Measurements from ENCODE around the gene AK9. TPM values are rescaled to one million over a fixed set of nuclear protein-coding genes. Genes with fewer than 3 reads are reported as not detected.

Gene AK9
- total and polyA plus RNA-seq, 9 of the 15 experiments (the other 6 are each of a cell fraction or from before 2014, with no cell fraction given), result 0.59 to 1.9 (median 1.2) TPM

DNA sequence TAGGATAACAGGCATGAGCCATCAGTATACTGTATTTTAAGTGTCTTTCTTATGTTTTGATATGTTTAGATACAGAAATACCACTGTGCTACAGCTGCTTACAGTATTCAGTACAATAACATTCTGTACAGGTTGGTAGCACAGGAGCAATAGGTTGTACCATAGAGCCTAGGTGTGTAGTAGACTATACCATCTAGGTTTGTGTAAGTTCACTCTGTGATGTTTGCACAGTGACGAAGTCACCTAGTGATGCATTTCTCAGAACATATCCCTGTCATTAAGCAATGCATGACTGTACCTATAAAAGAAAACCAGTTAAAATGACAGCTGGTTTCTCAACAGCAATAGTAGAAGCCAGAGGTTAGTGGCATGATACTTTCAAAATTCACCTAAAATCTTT lies 204.9 kb downstream of the AK9 start (continued):
- no peak for TF ChIP-seq ZNF324 (CRISPR knock-in tag; IDR thresholded peaks at IDR 0.05)
- no peak for TF ChIP-seq ETS2 (tag; IDR thresholded peaks at IDR 0.05; ENCODE audit: borderline replicate concordance, poor library complexity, severe bottlenecking)
- TF ChIP-seq CSDE1 (IDR thresholded peaks at IDR 0.05), result no peak

DNA sequence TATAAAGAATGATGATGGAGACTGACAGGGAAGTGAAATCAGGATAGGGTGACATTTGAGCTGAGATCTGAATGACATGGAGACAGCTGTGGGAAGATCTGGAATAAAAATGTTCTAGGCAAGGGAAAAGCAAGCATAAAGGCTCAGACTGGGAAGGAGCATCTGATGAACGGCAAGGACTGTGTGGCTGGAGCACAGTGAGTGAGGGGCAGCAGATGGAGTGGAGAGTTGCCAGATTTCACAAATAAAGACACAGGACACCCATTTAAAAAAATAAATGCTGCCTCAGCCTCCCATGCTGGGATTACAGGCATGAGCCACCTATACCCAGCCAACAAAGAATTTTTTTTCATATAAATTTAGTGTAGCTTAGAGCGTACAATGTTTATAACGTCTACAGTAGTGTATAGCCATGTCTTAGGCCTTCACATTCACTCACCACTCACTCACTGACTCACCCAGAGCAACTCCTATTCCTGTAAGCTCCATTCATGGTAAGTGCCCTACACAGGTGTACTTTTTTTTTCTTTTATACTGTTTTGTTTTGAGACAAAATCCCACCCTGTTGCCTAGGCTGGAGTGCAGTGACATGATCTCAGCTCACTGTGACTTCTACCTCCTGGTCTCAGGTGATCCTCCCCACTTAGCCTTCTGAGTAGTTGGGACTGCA lies 205.6 kb downstream of the AK9 start:
- H3K27ac ChIP-seq (ENCODE audit: extremely low read depth, low read depth, low read length), result no peak overlapping the region
- intact Hi-C loops (cut with micrococcal nuclease) (no loop called here), in situ Hi-C loops (cut with MboI) (no loop called here)
- BruUV-seq (replicated peaks), result no TSS peak
- ChIA-PET POLR2A (interaction anchor here (1.2 to 1.7 kb wide), 2 partner anchors 12 to 21 kb away, joined by 3 to 5 read pairs; no protein-coding TSS in a partner anchor), CTCF (ENCODE audit: low intra/inter-chr PET ratio) (no interaction called here)
- H3K4me1 ChIP-seq (replicated peaks in 1 of 2; ENCODE audit: control insufficient read depth in 2 of 2, insufficient read depth in 2 of 2, low read length in 2 of 2), result peaks cover 19 to 20% of the 10 kb centered on the region in 2 experiments
- H3K4me2 ChIP-seq (ENCODE audit: insufficient read depth, low read length), result no peak overlapping the region
- H3K4me3 ChIP-seq, result no peak overlapping the region
- no peaks in the 10 kb centered on the region for H3K9me1 ChIP-seq (ENCODE audit: control insufficient read depth, insufficient read depth, low read length)
- DNase-seq (ENCODE audit: extremely low read depth in 1 of 4, low spot score in 3 of 4) (no peak), FAIRE-seq (no peak), ATAC-seq (no peak)
- H3K27me3 ChIP-seq (ENCODE audit: control insufficient read depth in 2 of 2, insufficient read depth in 2 of 2, low read length in 2 of 2), result no peaks in the 10 kb centered on the region
- no peaks in the 10 kb centered on the region for H3K9me3 ChIP-seq (replicated peaks; ENCODE audit: control insufficient read depth, insufficient read depth, low read depth, low read length)
- no peak overlapping the region for H3K9ac ChIP-seq (ENCODE audit: insufficient read depth in 1 of 2, low read depth in 2 of 2, low read length in 2 of 2)
- peaks cover 16% of the 10 kb centered on the region for H3K36me3 ChIP-seq (ENCODE audit: control insufficient read depth, insufficient read depth, low read length)
- TF ChIP-seq FOXM1 (IDR thresholded peaks at IDR 0.05; ENCODE audit: low read depth) (no peak), FOXM1 (CRISPR knock-in tag; IDR thresholded peaks at IDR 0.05; ENCODE audit: low read depth) (no peak), NCOA6 (IDR thresholded peaks at IDR 0.05) (no peak), MAFG (tag; conservative IDR thresholded peaks at IDR 0.05) (no peak), GABPA (tag; conservative IDR thresholded peaks at IDR 0.05; ENCODE audit: low read depth) (no peak), DNMT1 (IDR thresholded peaks at IDR 0.05) (no peak), MYC (IDR thresholded peaks at IDR 0.05; ENCODE audit: low read depth, low read length) (no peak), MYC (CRISPR knock-in tag; IDR thresholded peaks at IDR 0.05; ENCODE audit: borderline replicate concordance, low read depth) (no peak)
- TF ChIP-seq, protein P1, sequence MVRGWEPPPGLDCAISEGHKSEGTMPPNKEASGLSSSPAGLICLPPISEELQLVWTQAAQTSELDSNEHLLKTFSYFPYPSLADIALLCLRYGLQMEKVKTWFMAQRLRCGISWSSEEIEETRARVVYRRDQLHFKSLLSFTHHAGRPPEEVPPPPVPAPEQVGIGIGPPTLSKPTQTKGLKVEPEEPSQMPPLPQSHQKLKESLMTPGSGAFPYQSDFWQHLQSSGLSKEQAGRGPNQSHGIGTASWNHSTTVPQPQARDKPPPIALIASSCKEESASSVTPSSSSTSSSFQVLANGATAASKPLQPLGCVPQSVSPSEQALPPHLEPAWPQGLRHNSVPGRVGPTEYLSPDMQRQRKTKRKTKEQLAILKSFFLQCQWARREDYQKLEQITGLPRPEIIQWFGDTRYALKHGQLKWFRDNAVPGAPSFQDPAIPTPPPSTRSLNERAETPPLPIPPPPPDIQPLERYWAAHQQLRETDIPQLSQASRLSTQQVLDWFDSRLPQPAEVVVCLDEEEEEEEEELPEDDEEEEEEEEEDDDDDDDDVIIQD (CRISPR knock-in tag; IDR thresholded peaks at IDR 0.05), result no peak
- TF ChIP-seq, protein P2, sequence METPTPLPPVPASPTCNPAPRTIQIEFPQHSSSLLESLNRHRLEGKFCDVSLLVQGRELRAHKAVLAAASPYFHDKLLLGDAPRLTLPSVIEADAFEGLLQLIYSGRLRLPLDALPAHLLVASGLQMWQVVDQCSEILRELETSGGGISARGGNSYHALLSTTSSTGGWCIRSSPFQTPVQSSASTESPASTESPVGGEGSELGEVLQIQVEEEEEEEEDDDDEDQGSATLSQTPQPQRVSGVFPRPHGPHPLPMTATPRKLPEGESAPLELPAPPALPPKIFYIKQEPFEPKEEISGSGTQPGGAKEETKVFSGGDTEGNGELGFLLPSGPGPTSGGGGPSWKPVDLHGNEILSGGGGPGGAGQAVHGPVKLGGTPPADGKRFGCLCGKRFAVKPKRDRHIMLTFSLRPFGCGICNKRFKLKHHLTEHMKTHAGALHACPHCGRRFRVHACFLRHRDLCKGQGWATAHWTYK (CRISPR knock-in tag; IDR thresholded peaks at IDR 0.05), result no peak
- 55% methylated on average over 3 of the region's 3 CpGs for WGBS (ENCODE audit: insufficient coverage, low coverage, missing lambda C conversion rate)
- no peaks in the 10 kb centered on the region for H4K20me1 ChIP-seq (replicated peaks; ENCODE audit: control insufficient read depth, insufficient read depth, low read length)
- no peak overlapping the region for H2AFZ ChIP-seq (ENCODE audit: low read depth, low read length)
- H3K79me2 ChIP-seq (ENCODE audit: control insufficient read depth, insufficient read depth, low read length), result peaks cover 26% of the 10 kb centered on the region

All from K562 (cell line).